Body of pancreas (tissue), 4 donors: ENCODE measurements around the gene HYCC1.

Source experiments
- CTCF ChIP-seq, 7 experiments: fragments of 450-650 bp in 4 of 7; fragments of 200-600 bp in 3 of 7; sonication (generic) in 3 of 7; IDR thresholded peaks; one replicate each; pipeline ENCODE4 v1.5.1; 2016 to 2019; ENCODE audit warnings: antibody characterized with exemption in 7 of 7
- POLR2A ChIP-seq, 3 donors: fragments of 450-650 bp; IDR thresholded peaks; one replicate each; pipeline ENCODE4 v1.6.1; 2016; ENCODE audit warnings: antibody characterized with exemption in 3 of 3, mild to moderate bottlenecking in 2 of 3

GRCh38 chr7:23000597-23001360, 13.2 kb downstream of the HYCC1 start:
- TF ChIP-seq CTCF (IDR thresholded peaks at IDR 0.05) (no peak), POLR2A (IDR thresholded peaks at IDR 0.05) (no peak)
